HG02970 (cell line): Measurements from ENCODE around the gene PPM1F.
"Not testable (repeated sequence)": the region's sequence is repeated elsewhere in the genome, so short reads cannot be mapped to it uniquely, and the experiment has no call there.

Experiments
- ATAC-seq: cut with Tn5 transposase; IDR thresholded peaks from one replicate; pipeline ENCODE4 v1.9.1; 2021; ENCODE audit warnings: mild to moderate bottlenecking, moderate library complexity, moderate number of reproducible peaks; ENCODE audit not compliant: unreplicated experiment, low FRiP score

PPM1F gene

DNA sequence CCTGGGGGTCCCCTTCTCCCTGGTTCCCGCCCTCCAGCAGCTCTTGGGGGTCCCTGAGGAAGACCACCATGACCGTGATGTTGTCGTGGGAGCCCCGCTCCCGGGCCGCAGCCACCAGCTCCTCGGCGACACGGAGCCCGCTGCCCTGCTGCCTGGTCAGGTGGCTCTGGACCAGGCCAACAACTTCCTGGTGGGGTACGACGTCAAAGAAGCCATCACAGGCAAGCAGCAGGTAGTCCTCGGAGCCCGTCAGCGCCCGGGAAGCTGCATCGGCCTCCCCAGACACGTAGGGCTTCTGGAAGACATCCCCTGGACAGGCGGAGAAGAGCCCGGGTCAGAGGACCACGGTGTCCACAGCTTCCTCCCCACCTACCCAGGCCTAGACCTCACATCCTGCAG is 29.5 kb downstream of the PPM1F start:
- ATAC-seq: no peak

GRCh38 chr22:21922370-21923162 is 30.1 kb downstream of the PPM1F start:
- no peak for ATAC-seq

DNA sequence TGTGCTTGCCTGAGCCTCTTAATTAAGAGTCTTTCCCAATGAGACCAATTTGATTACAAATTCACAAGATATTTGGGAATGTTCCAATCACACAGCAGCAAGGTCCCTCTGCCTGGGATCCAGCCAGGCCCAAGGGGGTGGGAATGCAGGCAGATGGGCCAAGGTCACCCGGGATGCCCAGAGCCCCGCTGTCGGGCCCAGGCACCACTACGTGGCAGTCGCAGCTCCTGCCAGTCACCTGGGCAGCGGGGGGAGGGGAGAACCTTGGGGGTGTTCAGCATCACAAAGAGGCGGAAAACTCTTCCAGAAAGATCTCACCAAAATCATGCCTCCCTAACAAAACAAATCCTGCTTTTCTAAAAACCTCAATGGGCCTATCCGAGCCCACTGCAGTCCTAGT is 30.9 kb downstream of the PPM1F start:
- ATAC-seq: no peak

- ATAC-seq: no peak
These were observed 31.4 kb downstream of the PPM1F start for GRCh38 chr22:21921184-21921721.

DNA sequence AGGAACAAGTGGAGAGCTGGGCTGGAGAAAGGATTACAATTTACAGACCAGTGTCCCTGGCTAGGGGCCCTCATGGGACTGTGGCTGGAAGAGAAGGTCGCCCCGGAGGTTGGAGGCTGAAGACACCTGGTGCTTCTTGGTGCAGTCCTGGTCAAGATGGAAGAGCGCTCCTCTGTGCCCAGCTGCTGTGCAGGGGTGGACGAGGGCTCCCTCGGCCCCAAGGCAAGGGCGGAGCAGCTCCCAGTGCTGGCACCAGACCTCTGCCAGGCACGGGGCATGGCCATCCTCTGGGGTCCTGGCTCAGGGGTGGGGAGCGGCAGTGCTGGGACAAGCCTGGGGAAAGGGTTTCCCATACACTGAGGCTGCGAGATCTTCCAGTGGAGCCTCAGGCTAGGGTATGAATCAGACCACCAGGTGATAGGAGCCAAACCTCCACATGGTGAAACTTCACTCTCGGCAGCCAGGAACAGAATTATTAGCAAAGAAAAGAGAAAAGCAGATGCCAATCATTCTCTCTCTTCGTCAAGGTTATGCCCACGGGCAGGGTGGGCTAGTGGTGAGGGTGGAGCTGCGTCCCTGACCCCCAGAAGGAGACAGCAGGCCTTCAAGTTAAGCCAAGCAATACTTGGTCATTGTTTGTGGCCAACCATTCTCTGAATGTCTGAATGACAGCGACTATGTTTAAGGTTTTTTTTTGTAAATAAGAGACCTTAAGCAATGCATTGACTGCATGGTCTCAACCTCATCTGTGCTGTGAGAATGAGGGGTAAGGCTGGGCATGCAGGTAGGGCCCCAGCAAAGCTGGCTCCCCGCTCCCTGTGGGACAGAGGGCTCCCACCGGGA is 32.1 kb downstream of the PPM1F start:
- ATAC-seq: no peak

DNA sequence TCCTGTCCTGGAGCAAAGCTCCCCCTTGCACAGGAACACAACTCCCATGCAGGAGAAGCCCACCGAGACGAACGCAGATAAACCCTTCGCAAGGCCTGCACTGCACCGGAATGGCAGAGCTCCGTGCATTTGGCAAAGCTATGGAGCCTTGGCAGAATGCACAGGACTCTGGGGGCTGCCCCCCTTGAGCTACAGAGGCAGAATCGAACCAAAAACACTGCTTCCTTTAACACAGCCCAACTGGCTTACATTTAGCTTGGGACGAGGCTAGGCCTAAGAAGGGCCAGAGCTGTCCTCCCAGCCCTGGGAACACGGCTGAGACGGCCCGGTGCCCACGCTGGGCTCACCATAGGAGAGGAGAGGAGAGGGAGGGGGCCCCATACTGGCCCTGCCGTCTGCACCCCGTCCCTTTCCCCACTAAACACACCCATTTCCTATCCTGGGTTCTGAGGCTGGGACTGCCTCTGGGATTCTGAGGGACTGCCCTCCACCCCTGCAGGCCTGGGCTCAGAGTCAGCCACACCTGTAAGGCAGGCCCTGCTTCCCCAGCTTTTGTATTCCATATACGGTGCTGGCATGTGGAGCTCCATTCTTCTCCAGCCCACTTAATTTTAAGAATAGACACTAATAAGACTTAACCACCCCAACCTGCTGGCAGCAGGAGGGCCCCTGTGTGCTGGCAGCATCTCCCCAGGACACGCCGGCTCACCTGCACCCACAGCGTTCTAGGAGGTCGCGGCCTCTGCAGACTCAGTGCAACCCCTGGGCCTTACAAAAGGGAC is 32.9 kb downstream of the PPM1F start:
- no peak for ATAC-seq

DNA sequence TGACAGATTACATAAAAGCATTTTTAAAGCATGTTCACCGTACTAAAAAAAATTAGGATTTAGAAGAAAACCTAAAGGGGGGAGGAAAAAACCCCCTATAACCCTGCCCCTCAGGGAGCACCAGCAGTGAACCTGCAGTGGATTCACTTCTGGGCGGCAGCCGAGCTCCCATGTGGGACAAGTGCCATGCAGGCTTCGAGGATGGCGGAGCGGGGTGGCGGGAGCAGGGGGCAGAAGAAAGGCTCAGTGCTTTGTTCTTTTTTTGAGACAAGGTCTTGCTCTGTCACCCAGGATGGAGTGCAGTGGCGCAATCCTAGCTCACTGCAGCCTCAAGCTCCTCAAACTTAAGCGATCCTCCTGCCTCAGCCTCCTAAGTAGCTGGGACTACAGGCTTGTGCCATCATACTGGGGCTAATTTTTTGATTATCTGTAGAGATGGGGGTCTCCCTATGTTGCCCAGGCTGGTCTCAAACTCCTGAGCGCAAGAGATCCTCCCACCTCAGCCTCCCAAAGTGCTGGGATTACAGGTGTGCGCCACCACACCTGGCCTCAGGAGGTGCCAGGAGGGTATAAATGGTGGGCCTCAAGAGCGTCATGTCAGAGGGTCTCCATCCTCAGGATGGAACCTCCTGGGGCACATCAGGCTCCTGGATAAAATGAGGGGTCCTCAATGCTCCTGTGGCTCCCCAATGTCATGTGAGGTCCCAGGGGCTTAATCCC is 34.0 kb downstream of the PPM1F start:
- ATAC-seq: no peak

- ATAC-seq: no peak
These were observed 34.7 kb downstream of the PPM1F start for GRCh38 chr22:21917959-21918261.

DNA sequence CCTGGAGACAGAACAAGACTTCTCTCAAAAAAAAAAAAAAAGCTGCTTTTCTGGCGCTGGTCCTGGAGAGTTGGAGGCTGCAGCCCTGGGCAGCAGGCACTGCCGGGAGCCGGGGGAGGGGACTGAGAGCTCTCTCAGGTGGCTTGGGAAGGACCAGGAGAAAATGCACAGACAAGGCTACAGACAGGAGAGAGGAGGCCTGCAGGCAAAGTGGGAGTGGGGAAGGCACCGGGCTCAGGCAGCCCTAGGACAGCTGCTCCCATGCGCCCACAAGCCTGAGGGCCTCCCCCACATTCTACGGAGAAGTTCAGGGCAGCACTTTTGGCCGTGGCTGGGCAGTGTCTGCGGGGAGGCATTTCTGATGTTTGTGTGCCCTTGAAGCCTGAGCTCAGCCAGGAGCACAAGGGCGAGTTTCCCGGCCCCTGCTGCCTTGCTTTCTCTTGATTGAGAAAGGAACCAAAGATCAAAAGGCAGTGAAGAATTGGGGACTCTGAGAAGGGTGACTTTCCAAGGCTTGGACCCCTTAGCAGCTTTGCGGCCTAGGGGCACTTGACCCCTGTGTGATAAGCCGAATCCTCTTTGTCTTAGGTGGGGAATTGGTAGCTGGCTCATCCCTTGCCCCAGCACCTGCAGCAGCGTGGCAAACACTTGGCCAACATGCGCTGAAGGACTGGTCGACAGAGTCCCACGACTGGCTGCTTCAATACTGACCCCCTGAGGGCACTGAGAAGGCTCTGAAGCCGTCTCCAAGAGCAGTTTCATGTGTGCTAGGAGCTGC is 35.3 kb downstream of the PPM1F start:
- no peak for ATAC-seq

DNA sequence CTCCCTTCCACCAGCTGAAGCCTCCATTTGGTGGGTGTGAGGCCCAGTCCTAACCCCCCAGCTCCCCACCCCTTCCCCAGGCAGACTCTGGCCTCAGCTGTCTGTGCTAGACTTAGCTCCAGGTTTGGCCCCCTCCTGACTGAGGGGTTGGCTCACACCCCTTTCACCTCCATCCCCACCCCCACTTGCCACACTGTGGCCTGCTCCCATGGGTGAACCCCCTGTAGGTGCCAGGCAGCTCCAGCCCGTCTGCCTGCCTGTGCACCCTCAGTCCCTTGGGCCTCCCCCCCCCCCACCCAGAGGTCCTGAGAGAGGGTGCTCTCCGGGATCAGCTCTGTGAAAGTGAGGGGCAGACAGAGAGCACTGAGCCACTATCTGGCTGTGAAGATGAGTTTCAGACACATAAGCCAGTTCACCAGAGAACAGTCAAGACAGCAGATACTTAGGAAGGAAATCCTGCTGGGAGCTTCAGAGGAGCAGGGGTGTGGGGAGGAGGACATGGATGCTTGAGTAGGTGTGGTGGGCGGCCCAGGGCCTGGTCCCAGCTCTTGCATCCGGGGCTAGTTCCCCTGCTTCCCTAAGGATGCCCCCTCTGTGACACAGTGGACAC is 36.2 kb downstream of the PPM1F start:
- ATAC-seq: no peak

GRCh38 chr22:21915624-21916308 is 36.9 kb downstream of the PPM1F start:
- no peak for ATAC-seq

- ATAC-seq: not testable (repeated sequence)
These were observed 38.5 kb downstream of the PPM1F start for GRCh38 chr22:21914033-21914642.

DNA sequence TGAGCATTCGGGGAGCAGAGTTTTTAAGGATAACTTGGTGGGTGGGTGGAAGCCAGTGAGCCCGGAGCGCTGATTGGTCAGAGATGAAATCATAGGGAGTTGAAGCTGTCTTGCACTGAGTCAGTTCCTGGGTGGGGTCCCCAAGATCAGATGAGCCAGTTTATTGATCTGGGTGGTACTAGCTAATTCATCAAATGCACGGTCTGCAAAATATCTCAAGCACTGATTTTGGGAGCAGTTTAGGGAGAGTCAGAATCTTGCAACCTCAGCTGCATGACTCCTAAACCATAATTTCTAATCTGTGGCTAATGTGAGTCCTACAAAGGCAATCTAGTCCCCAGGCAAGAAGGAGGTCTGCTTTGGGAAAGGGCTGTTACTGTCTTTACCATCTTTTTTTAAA is 42.3 kb downstream of the PPM1F start:
- not testable (repeated sequence) for ATAC-seq

- no peak for ATAC-seq
These were observed 42.8 kb downstream of the PPM1F start for GRCh38 chr22:21909871-21910270.

- no peak for ATAC-seq
These were observed 44.8 kb downstream of the PPM1F start for GRCh38 chr22:21907638-21908522.

DNA sequence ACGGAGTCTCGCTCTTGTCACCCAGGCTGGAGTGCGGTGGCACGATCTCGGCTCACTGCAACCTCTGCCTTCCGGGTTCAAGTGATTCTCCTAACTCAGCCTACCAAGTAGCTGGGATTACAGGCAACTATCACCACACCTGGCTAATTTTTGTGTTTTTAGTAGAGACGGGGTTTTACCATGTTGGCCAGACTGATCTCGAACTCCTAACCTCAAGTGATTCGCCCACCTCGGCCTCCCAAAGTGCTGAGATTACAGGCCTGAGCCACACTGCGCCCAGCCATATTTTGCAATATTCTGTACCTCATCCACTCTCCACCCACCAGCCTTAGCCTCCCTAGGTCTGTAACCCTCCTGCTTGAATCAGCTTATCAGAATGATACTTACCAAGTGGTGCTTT is 47.4 kb downstream of the PPM1F start:
- ATAC-seq: not testable (repeated sequence)

DNA sequence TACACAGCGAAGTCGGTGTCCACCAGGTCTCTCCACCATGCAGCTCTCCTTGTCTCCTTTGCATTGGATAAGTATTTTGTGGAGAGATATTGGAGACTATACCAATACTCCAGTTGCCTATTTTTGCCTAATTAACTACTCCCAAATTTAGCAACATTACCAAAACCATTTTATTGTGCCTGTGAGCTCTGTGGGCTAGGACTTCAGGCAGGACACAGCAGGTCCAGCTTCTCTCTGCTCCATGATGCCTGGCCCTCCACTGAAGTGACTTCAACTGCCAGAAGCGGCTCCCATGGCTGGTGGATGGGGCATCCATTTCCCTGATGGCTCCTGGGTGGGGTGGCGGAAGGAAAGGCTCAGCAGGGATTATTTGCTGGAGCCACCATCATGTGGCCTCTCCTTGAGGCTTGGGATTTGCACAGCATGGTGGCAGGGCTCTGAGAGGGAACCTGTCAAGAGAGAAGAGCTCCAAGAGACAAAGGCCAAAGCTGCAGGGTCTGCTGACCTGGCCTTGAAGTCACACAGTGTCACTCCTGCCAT is 48.3 kb downstream of the PPM1F start:
- no peak for ATAC-seq
